Muscle layer of colon (tissue), 2 donors: ENCODE data around the gene SYNE3.

Experiments
- H3K27ac ChIP-seq: one replicate; pipeline ENCODE4 v1.7.0; 2013; ENCODE audit warnings: low read depth, mild to moderate bottlenecking, low read length, moderate library complexity
- H3K27me3 ChIP-seq, 2 donors: one replicate each; pipeline ENCODE4 v1.7.0; 2013; ENCODE audit warnings: low read length in 2 of 2, mild to moderate bottlenecking in 2 of 2; ENCODE audit not compliant: insufficient read depth in 2 of 2, control insufficient read depth in 1 of 2
- H3K36me3 ChIP-seq: one replicate; pipeline ENCODE4 v1.7.0; 2013; ENCODE audit warnings: mild to moderate bottlenecking, low read length; ENCODE audit not compliant: insufficient read depth
- H3K4me1 ChIP-seq: one replicate; pipeline ENCODE4 v1.7.0; 2013; ENCODE audit warnings: mild to moderate bottlenecking, low read length; ENCODE audit not compliant: insufficient read depth
- H3K4me3 ChIP-seq, 2 donors: one replicate each; pipeline ENCODE4 v1.7.0; 2013; ENCODE audit warnings: low read length in 2 of 2, low read depth in 1 of 2, mild to moderate bottlenecking in 1 of 2, moderate library complexity in 1 of 2
- H3K9ac ChIP-seq: one replicate; pipeline ENCODE4 v1.7.0; 2013; ENCODE audit warnings: low read length
- H3K9me3 ChIP-seq: one replicate; pipeline ENCODE4 v1.7.0; 2013; ENCODE audit warnings: mild to moderate bottlenecking, low read length
- donor health status: abdominal sarcoma.
- donor health status: Adenocarcinoma of cecum.

SYNE3 gene

GRCh38 chr14:95509495-95509894, 7.0 kb downstream of the SYNE3 start:
- Histone ChIP-seq H3K36me3 (no peaks in the 10 kb centered on the region), H3K9me3 (no peaks in the 10 kb centered on the region), H3K4me3 (no peak overlapping the region), H3K27me3 (peaks cover 0 to 5% of the 10 kb centered on the region in 2 donors), H3K9ac (no peak overlapping the region), H3K4me1 (peaks cover 7% of the 10 kb centered on the region), H3K27ac (no peak overlapping the region)

GRCh38 chr14:95508377-95508776, 8.1 kb downstream of the SYNE3 start:
- Histone ChIP-seq H3K9ac (no peak overlapping the region), H3K27ac (no peak overlapping the region), H3K9me3 (no peaks in the 10 kb centered on the region), H3K4me3 (no peak overlapping the region), H3K36me3 (no peaks in the 10 kb centered on the region), H3K27me3 (no peaks in the 10 kb centered on the region), H3K4me1 (peaks cover 7% of the 10 kb centered on the region)

GRCh38 chr14:95507701-95508103, 8.7 kb downstream of the SYNE3 start:
- no peak overlapping the region for H3K4me3 ChIP-seq
- no peak overlapping the region for H3K9ac ChIP-seq

GRCh38 chr14:95507174-95507573, 9.3 kb downstream of the SYNE3 start:
- Histone ChIP-seq H3K27ac (no peak overlapping the region), H3K9ac (no peak overlapping the region), H3K9me3 (no peaks in the 10 kb centered on the region), H3K4me1 (peaks cover 7% of the 10 kb centered on the region), H3K36me3 (no peaks in the 10 kb centered on the region), H3K27me3 (no peaks in the 10 kb centered on the region), H3K4me3 (no peak overlapping the region)

More at GRCh38 chr14:95507701-95508103, 8.7 kb downstream of the SYNE3 start:
- Histone ChIP-seq H3K27ac (no peak overlapping the region), H3K9me3 (no peaks in the 10 kb centered on the region), H3K36me3 (no peaks in the 10 kb centered on the region), H3K4me1 (peaks cover 7% of the 10 kb centered on the region), H3K27me3 (no peaks in the 10 kb centered on the region)

- H3K36me3 ChIP-seq: no peaks in the 10 kb centered on the region
- no peaks in the 10 kb centered on the region for H3K27me3 ChIP-seq
- H3K4me3 ChIP-seq: no peak overlapping the region
- no peak overlapping the region for H3K27ac ChIP-seq
- H3K9ac ChIP-seq: no peak overlapping the region
- peaks cover 16% of the 10 kb centered on the region for H3K4me1 ChIP-seq
- H3K9me3 ChIP-seq: no peaks in the 10 kb centered on the region
These were observed 11.3 kb downstream of the SYNE3 start for GRCh38 chr14:95505030-95505589.

- Histone ChIP-seq H3K9ac (no peak overlapping the region), H3K4me1 (peaks cover 16% of the 10 kb centered on the region), H3K27me3 (no peaks in the 10 kb centered on the region)
These were observed 12.1 kb downstream of the SYNE3 start for GRCh38 chr14:95504135-95505029.

GRCh38 chr14:95503365-95504134, 12.9 kb downstream of the SYNE3 start:
- no peaks in the 10 kb centered on the region for H3K36me3 ChIP-seq
- H3K4me1 ChIP-seq: peaks cover 24% of the 10 kb centered on the region
- H3K4me3 ChIP-seq: no peak overlapping the region
- no peak overlapping the region for H3K27ac ChIP-seq
- no peak overlapping the region for H3K9ac ChIP-seq
- H3K27me3 ChIP-seq: no peaks in the 10 kb centered on the region
- H3K9me3 ChIP-seq: no peaks in the 10 kb centered on the region

More at GRCh38 chr14:95504135-95505029, 12.1 kb downstream of the SYNE3 start:
- Histone ChIP-seq H3K9me3 (no peaks in the 10 kb centered on the region), H3K36me3 (no peaks in the 10 kb centered on the region), H3K27ac (no peak overlapping the region), H3K4me3 (no peak overlapping the region)

GRCh38 chr14:95502381-95502950, 14.0 kb downstream of the SYNE3 start:
- H3K4me3 ChIP-seq: no peak overlapping the region
- no peaks in the 10 kb centered on the region for H3K9me3 ChIP-seq
- H3K9ac ChIP-seq: no peak overlapping the region
- no peak overlapping the region for H3K27ac ChIP-seq
- H3K4me1 ChIP-seq: peaks cover 25% of the 10 kb centered on the region
- no peaks in the 10 kb centered on the region for H3K27me3 ChIP-seq
- no peaks in the 10 kb centered on the region for H3K36me3 ChIP-seq

- Histone ChIP-seq H3K9ac (no peak overlapping the region), H3K27ac (no peak overlapping the region), H3K36me3 (no peaks in the 10 kb centered on the region), H3K4me3 (no peak overlapping the region), H3K4me1 (peaks cover 40% of the 10 kb centered on the region), H3K27me3 (no peaks in the 10 kb centered on the region), H3K9me3 (no peaks in the 10 kb centered on the region)
These were observed 15.6 kb downstream of the SYNE3 start for GRCh38 chr14:95500772-95501401.

- Histone ChIP-seq H3K27ac (no peak overlapping the region), H3K36me3 (no peaks in the 10 kb centered on the region), H3K4me3 (no peak overlapping the region)
These were observed 16.2 kb downstream of the SYNE3 start for GRCh38 chr14:95500201-95500681.

More at GRCh38 chr14:95500201-95500681, 16.2 kb downstream of the SYNE3 start:
- Histone ChIP-seq H3K27me3 (no peaks in the 10 kb centered on the region), H3K9ac (no peak overlapping the region), H3K9me3 (no peaks in the 10 kb centered on the region), H3K4me1 (peaks cover 46% of the 10 kb centered on the region)
